BJ (cell line): ENCODE results near the gene LMTK3. TPM values are rescaled to one million over a fixed set of nuclear protein-coding genes. Genes with fewer than 3 reads are reported as not detected.

Source experiments
- CTCF ChIA-PET: fragments of 350-600 bp; formaldehyde crosslinking; extraction: SDS; loops from one replicate; lab custom pipeline; 2021; ENCODE audit warnings: antibody characterized with exemption, inconsistent platforms; lab: Yijun Ruan, JAX
- POLR2A ChIA-PET: fragments of 300-600 bp; sonication (Branson Sonifier 250); formaldehyde crosslinking; extraction: SDS; loops from one replicate; lab custom pipeline; 2021; ENCODE audit warnings: antibody characterized with exemption; lab: Charles Lee
- DNase-seq: peaks from one replicate; pipeline ENCODE4 v3.0.0-alpha.2; 2011; ENCODE audit warnings: low read depth
- H3K27me3 ChIP-seq: 2 replicates; pipeline ENCODE4 v1.6.0; 2011; ENCODE audit warnings: low read length; ENCODE audit not compliant: control insufficient read depth, insufficient read depth
- H3K36me3 ChIP-seq: 2 replicates; pipeline ENCODE4 v1.5.1; 2011; ENCODE audit warnings: low read length; ENCODE audit not compliant: control insufficient read depth, insufficient read depth
- H3K4me3 ChIP-seq: 2 replicates; pipeline ENCODE4 v1.5.1; 2011; ENCODE audit warnings: low read depth, mild to moderate bottlenecking, control low read depth, low read length
- CTCF ChIP-seq: IDR thresholded peaks from 2 replicates; pipeline ENCODE4 v1.5.1; 2011; ENCODE audit warnings: low read depth, mild to moderate bottlenecking, control low read depth, inconsistent platforms, low read length, moderate library complexity; ENCODE audit not compliant: insufficient read depth
- polyA plus RNA-seq: library from polyadenylated mRNA; depleted of rRNA; stranded (reverse); fragments of >200 nt; gene quantifications from 2 replicates; pipeline ENCODE4 v1.2.3, GENCODE V29; 2011

The LMTK3 gene
- polyA plus RNA-seq, 1 experiment: not detected

- CTCF ChIA-PET: no interaction called here
- POLR2A ChIA-PET: no interaction called here
- no peak for DNase-seq
Measured at GRCh38 chr19:48450863-48451262, 60.8 kb downstream of the LMTK3 start.

GRCh38 chr19:48450441-48450840 lies 61.2 kb downstream of the LMTK3 start:
- POLR2A ChIA-PET: no interaction called here
- Histone ChIP-seq H3K36me3 (peaks cover 36% of the 10 kb centered on the region), H3K27me3 (no peaks in the 10 kb centered on the region), H3K4me3 (no peak overlapping the region)
- CTCF ChIA-PET: no interaction called here
- DNase-seq: no peak
- no peak for TF ChIP-seq CTCF

More at GRCh38 chr19:48450863-48451262, 60.8 kb downstream of the LMTK3 start:
- no peaks in the 10 kb centered on the region for H3K27me3 ChIP-seq
- no peak for TF ChIP-seq CTCF
- H3K36me3 ChIP-seq: peaks cover 36% of the 10 kb centered on the region
- H3K4me3 ChIP-seq: no peak overlapping the region

GRCh38 chr19:48448563-48448962 lies 63.1 kb downstream of the LMTK3 start:
- H3K36me3 ChIP-seq: peaks cover 29% of the 10 kb centered on the region
- TF ChIP-seq CTCF: no peak
- CTCF ChIA-PET: interaction anchor here (1.1 kb wide), 1 partner anchor 14 kb away, joined by 4 read pairs; no protein-coding TSS in a partner anchor
- H3K4me3 ChIP-seq: no peak overlapping the region
- DNase-seq: no peak
- POLR2A ChIA-PET: no interaction called here
- no peaks in the 10 kb centered on the region for H3K27me3 ChIP-seq

GRCh38 chr19:48446579-48446978 lies 65.1 kb downstream of the LMTK3 start:
- no peak for DNase-seq
- ChIA-PET CTCF (interaction anchor here (0.8 to 2.6 kb wide), 2 partner anchors 43 to 56 kb away, joined by 3 to 18 read pairs; partner anchors contain the start of gene KDELR1), POLR2A (no interaction called here)
- TF ChIP-seq CTCF: no peak
- H3K4me3 ChIP-seq: peak overlapping the region; percentile 87
- no peaks in the 10 kb centered on the region for H3K27me3 ChIP-seq
- H3K36me3 ChIP-seq: peaks cover 21% of the 10 kb centered on the region

GRCh38 chr19:48445606-48446481 lies 65.8 kb downstream of the LMTK3 start, which contains the start of gene GRWD1:
TSS of gene GRWD1 (plus strand) at chr19:48445983. CDS start at chr19:48446006, 23 bp downstream.
- Histone ChIP-seq H3K36me3 (peaks cover 15% of the 10 kb centered on the region), H3K4me3 (peak within 1 kb of the TSS; percentile 87), H3K27me3 (no peaks in the 10 kb centered on the region)
- ChIA-PET CTCF (interaction anchor here (0.8 to 2.6 kb wide), 7 partner anchors 11 to 138 kb away, joined by 3 to 18 read pairs (median 4); partner anchors contain the start of gene KDELR1), POLR2A (no interaction called here)
- peak; percentile 26 for TF ChIP-seq CTCF
- peak; percentile 88 for DNase-seq
